ENCODE measurements around the gene PSMB1.
"Not testable (repeated sequence)": the region's sequence is repeated elsewhere in the genome, so short reads cannot be mapped to it uniquely, and the experiment has no call there.

The PSMB1 gene

GRCh38 chr6:170533792-170534191 is 19.3 kb downstream of the PSMB1 start:
- peaks cover 52 to 71% of the 10 kb centered on the region in 2 donors for H3K36me3 ChIP-seq (ENCODE audit: control insufficient read depth in 1 of 2, insufficient read depth in 2 of 2, low read length in 2 of 2)
- H3K4me3 ChIP-seq (ENCODE audit: low read depth in 1 of 2, low read length in 2 of 2) = no peak overlapping the region
- no peak overlapping the region for H3K27ac ChIP-seq (ENCODE audit: low read length)
- H3K27me3 ChIP-seq (ENCODE audit: low read depth, low read length) = no peaks in the 10 kb centered on the region
- no peaks in the 10 kb centered on the region for H3K4me1 ChIP-seq (ENCODE audit: control insufficient read depth in 1 of 2, insufficient read depth in 2 of 2, low read length in 2 of 2)
- no peaks in the 10 kb centered on the region for H3K9me3 ChIP-seq (ENCODE audit: control insufficient read depth in 1 of 2, low read length in 2 of 2)

GRCh38 chr6:170532867-170533488 is 20.1 kb downstream of the PSMB1 start:
- H3K4me3 ChIP-seq (ENCODE audit: low read depth in 1 of 2, low read length in 2 of 2) = no peak overlapping the region
- peaks cover 45 to 63% of the 10 kb centered on the region in 2 donors for H3K36me3 ChIP-seq (ENCODE audit: control insufficient read depth in 1 of 2, insufficient read depth in 2 of 2, low read length in 2 of 2)
- H3K27ac ChIP-seq (ENCODE audit: low read length) = no peak overlapping the region
- no peaks in the 10 kb centered on the region for H3K27me3 ChIP-seq (ENCODE audit: low read depth, low read length)
- H3K4me1 ChIP-seq (ENCODE audit: control insufficient read depth in 1 of 2, insufficient read depth in 2 of 2, low read length in 2 of 2) = no peaks in the 10 kb centered on the region
- H3K9me3 ChIP-seq (ENCODE audit: control insufficient read depth in 1 of 2, low read length in 2 of 2) = no peaks in the 10 kb centered on the region

- Histone ChIP-seq H3K4me3 (ENCODE audit: low read depth in 1 of 2, low read length in 2 of 2) (no peak overlapping the region), H3K4me1 (ENCODE audit: control insufficient read depth in 1 of 2, insufficient read depth in 2 of 2, low read length in 2 of 2) (no peaks in the 10 kb centered on the region), H3K36me3 (ENCODE audit: control insufficient read depth in 1 of 2, insufficient read depth in 2 of 2, low read length in 2 of 2) (peaks cover 15 to 33% of the 10 kb centered on the region in 2 donors), H3K27me3 (ENCODE audit: low read depth, low read length) (no peaks in the 10 kb centered on the region), H3K27ac (ENCODE audit: low read length) (no peak overlapping the region), H3K9me3 (ENCODE audit: control insufficient read depth in 1 of 2, low read length in 2 of 2) (no peaks in the 10 kb centered on the region)
Observed at GRCh38 chr6:170529839-170530469, 23.2 kb downstream of the PSMB1 start.

- not testable (repeated sequence) for H3K27ac ChIP-seq (ENCODE audit: low read length); H3K4me1 ChIP-seq (ENCODE audit: control insufficient read depth in 1 of 2, insufficient read depth in 2 of 2, low read length in 2 of 2); H3K4me3 ChIP-seq (ENCODE audit: low read depth in 1 of 2, low read length in 2 of 2); H3K9me3 ChIP-seq (ENCODE audit: control insufficient read depth in 1 of 2, low read length in 2 of 2); H3K27me3 ChIP-seq (ENCODE audit: low read depth, low read length)
- peaks cover 3 to 14% of the 10 kb centered on the region in 2 donors for H3K36me3 ChIP-seq (ENCODE audit: control insufficient read depth in 1 of 2, insufficient read depth in 2 of 2, low read length in 2 of 2)
Observed at GRCh38 chr6:170527995-170528394, 25.1 kb downstream of the PSMB1 start.

- H3K9me3 ChIP-seq (ENCODE audit: control insufficient read depth in 1 of 2, low read length in 2 of 2) = no peaks in the 10 kb centered on the region
- H3K36me3 ChIP-seq (ENCODE audit: control insufficient read depth in 1 of 2, insufficient read depth in 2 of 2, low read length in 2 of 2) = no peaks in the 10 kb centered on the region
- H3K27ac ChIP-seq (ENCODE audit: low read length) = no peak overlapping the region
- H3K4me3 ChIP-seq (ENCODE audit: low read depth in 1 of 2, low read length in 2 of 2) = no peak overlapping the region
- no peaks in the 10 kb centered on the region for H3K4me1 ChIP-seq (ENCODE audit: control insufficient read depth in 1 of 2, insufficient read depth in 2 of 2, low read length in 2 of 2)
- no peaks in the 10 kb centered on the region for H3K27me3 ChIP-seq (ENCODE audit: low read depth, low read length)
Observed at GRCh38 chr6:170525795-170526194, 27.3 kb downstream of the PSMB1 start.

GRCh38 chr6:170524172-170524502 is 29.0 kb downstream of the PSMB1 start:
- Histone ChIP-seq H3K4me1 (ENCODE audit: control insufficient read depth in 1 of 2, insufficient read depth in 2 of 2, low read length in 2 of 2) (no peaks in the 10 kb centered on the region), H3K36me3 (ENCODE audit: control insufficient read depth in 1 of 2, insufficient read depth in 2 of 2, low read length in 2 of 2) (no peaks in the 10 kb centered on the region), H3K27me3 (ENCODE audit: low read depth, low read length) (no peaks in the 10 kb centered on the region), H3K4me3 (ENCODE audit: low read depth in 1 of 2, low read length in 2 of 2) (no peak overlapping the region), H3K9me3 (ENCODE audit: control insufficient read depth in 1 of 2, low read length in 2 of 2) (no peaks in the 10 kb centered on the region), H3K27ac (ENCODE audit: low read length) (no peak overlapping the region)

- no peak overlapping the region for H3K4me3 ChIP-seq (ENCODE audit: low read depth in 1 of 2, low read length in 2 of 2)
- no peaks in the 10 kb centered on the region for H3K9me3 ChIP-seq (ENCODE audit: control insufficient read depth in 1 of 2, low read length in 2 of 2)
- H3K36me3 ChIP-seq (ENCODE audit: control insufficient read depth in 1 of 2, insufficient read depth in 2 of 2, low read length in 2 of 2) = no peaks in the 10 kb centered on the region
- H3K27me3 ChIP-seq (ENCODE audit: low read depth, low read length) = no peaks in the 10 kb centered on the region
- H3K27ac ChIP-seq (ENCODE audit: low read length) = no peak overlapping the region
- no peaks in the 10 kb centered on the region for H3K4me1 ChIP-seq (ENCODE audit: control insufficient read depth in 1 of 2, insufficient read depth in 2 of 2, low read length in 2 of 2)
Observed at GRCh38 chr6:170523256-170524171, 29.6 kb downstream of the PSMB1 start.

GRCh38 chr6:170522565-170523183 is 30.4 kb downstream of the PSMB1 start:
- Histone ChIP-seq H3K27ac (ENCODE audit: low read length) (no peak overlapping the region), H3K36me3 (ENCODE audit: control insufficient read depth in 1 of 2, insufficient read depth in 2 of 2, low read length in 2 of 2) (no peaks in the 10 kb centered on the region), H3K4me1 (ENCODE audit: control insufficient read depth in 1 of 2, insufficient read depth in 2 of 2, low read length in 2 of 2) (no peaks in the 10 kb centered on the region), H3K4me3 (ENCODE audit: low read depth in 1 of 2, low read length in 2 of 2) (no peak overlapping the region), H3K27me3 (ENCODE audit: low read depth, low read length) (no peaks in the 10 kb centered on the region), H3K9me3 (ENCODE audit: control insufficient read depth in 1 of 2, low read length in 2 of 2) (no peaks in the 10 kb centered on the region)

GRCh38 chr6:170516783-170517616 is 36.1 kb downstream of the PSMB1 start:
- no peaks in the 10 kb centered on the region for H3K4me1 ChIP-seq (ENCODE audit: control insufficient read depth in 1 of 2, insufficient read depth in 2 of 2, low read length in 2 of 2)
- no peaks in the 10 kb centered on the region for H3K36me3 ChIP-seq (ENCODE audit: control insufficient read depth in 1 of 2, insufficient read depth in 2 of 2, low read length in 2 of 2)
- no peaks in the 10 kb centered on the region for H3K27me3 ChIP-seq (ENCODE audit: low read depth, low read length)
- H3K4me3 ChIP-seq (ENCODE audit: low read depth in 1 of 2, low read length in 2 of 2) = no peak overlapping the region
- no peak overlapping the region for H3K27ac ChIP-seq (ENCODE audit: low read length)
- no peaks in the 10 kb centered on the region for H3K9me3 ChIP-seq (ENCODE audit: control insufficient read depth in 1 of 2, low read length in 2 of 2)

- Histone ChIP-seq H3K27ac (ENCODE audit: low read length) (no peak overlapping the region), H3K27me3 (ENCODE audit: low read depth, low read length) (no peaks in the 10 kb centered on the region), H3K36me3 (ENCODE audit: control insufficient read depth in 1 of 2, insufficient read depth in 2 of 2, low read length in 2 of 2) (no peaks in the 10 kb centered on the region), H3K4me3 (ENCODE audit: low read depth in 1 of 2, low read length in 2 of 2) (no peak overlapping the region), H3K4me1 (ENCODE audit: control insufficient read depth in 1 of 2, insufficient read depth in 2 of 2, low read length in 2 of 2) (no peaks in the 10 kb centered on the region), H3K9me3 (ENCODE audit: control insufficient read depth in 1 of 2, low read length in 2 of 2) (no peaks in the 10 kb centered on the region)
Observed at GRCh38 chr6:170514908-170515307, 38.2 kb downstream of the PSMB1 start.

All from muscle layer of duodenum (tissue), 2 donors.